KOPT-K1 (cell line): ENCODE measurements around the gene KCNG3.
"Not testable (repeated sequence)": the region's sequence is repeated elsewhere in the genome, so short reads cannot be mapped to it uniquely, and the experiment has no call there.

Source experiments
- H3K27ac ChIP-seq: fragments of 200-600 bp; sonication (generic); 2 replicates; pipeline ENCODE4 v1.5.1; 2016; ENCODE audit warnings: antibody characterized with exemption, mild to moderate bottlenecking, low read depth, low read length; ENCODE audit not compliant: poor library complexity, severe bottlenecking
- H3K36me3 ChIP-seq: fragments of 200-600 bp; sonication (generic); 2 replicates; pipeline ENCODE4 v1.5.1; 2017; ENCODE audit warnings: antibody characterized with exemption, mild to moderate bottlenecking, low read length, moderate library complexity; ENCODE audit not compliant: insufficient read depth
- H3K9me3 ChIP-seq: fragments of 200-600 bp; sonication (generic); 2 replicates; pipeline ENCODE4 v1.5.1; 2017; ENCODE audit warnings: antibody characterized with exemption, low read length, mild to moderate bottlenecking; ENCODE audit not compliant: insufficient read depth, poor library complexity, severe bottlenecking

Gene KCNG3

DNA sequence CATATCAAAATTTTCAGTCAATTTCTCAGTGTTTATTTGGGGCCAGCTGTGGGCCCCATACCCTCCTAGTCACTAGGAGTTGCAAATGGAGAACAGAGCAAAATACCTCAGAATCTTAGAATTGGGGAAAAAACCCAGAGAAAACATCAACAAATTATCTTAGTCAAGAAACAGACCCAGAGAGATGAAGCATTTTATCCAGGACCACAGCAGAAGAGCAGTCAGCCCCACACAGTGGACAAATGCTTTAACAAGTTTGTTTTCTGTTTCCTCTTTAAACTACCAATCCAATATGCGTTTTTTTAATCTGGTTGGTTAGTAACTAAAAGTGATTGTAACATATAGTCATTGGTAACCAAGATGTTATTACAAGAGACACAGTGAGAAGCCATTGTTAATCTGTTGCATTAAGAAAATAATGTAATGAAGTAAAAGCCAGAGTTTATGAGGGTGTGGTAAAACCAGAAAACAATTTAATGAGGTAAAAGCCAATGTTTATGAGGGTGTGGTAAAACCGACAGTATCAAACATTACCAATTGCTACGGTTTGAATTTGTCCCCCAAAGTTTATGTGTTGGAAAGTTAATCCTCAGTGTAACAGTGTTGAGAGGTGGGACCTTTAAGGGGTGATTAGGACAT, 72.1 kb downstream of the KCNG3 start:
- Histone ChIP-seq H3K27ac (no peak overlapping the region), H3K9me3 (no peaks in the 10 kb centered on the region), H3K36me3 (no peaks in the 10 kb centered on the region)

DNA sequence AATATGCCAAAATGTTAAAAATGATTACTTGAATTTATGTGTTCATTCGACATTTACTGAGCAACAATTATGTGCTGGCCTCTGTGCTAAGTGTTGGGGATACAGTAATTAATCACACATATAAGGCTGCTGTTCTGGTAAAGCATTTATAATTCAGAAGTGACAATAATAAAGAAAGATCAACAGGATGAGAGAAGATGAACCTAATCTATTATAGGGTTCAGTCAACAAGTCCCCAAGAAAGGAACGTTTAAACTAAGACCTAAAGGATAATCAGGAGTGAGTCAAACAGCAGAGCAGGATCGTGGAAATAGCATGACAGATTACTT, 72.7 kb downstream of the KCNG3 start:
- Histone ChIP-seq H3K36me3 (no peaks in the 10 kb centered on the region), H3K27ac (no peak overlapping the region), H3K9me3 (peaks cover under 1% of the 10 kb centered on the region)

GRCh38 chr2:42414648-42415047, 79.1 kb downstream of the KCNG3 start:
- Histone ChIP-seq H3K36me3 (no peaks in the 10 kb centered on the region), H3K27ac (no peak overlapping the region), H3K9me3 (peaks cover 27% of the 10 kb centered on the region)

GRCh38 chr2:42414158-42414557, 79.6 kb downstream of the KCNG3 start:
- H3K36me3 ChIP-seq: no peaks in the 10 kb centered on the region
- H3K27ac ChIP-seq: no peak overlapping the region
- H3K9me3 ChIP-seq: peaks cover 27% of the 10 kb centered on the region

- H3K36me3 ChIP-seq: no peaks in the 10 kb centered on the region
- peaks cover 39% of the 10 kb centered on the region for H3K9me3 ChIP-seq
- H3K27ac ChIP-seq: no peak overlapping the region
These were observed 82.9 kb downstream of the KCNG3 start for GRCh38 chr2:42410742-42411514.

GRCh38 chr2:42408009-42408408, 85.8 kb downstream of the KCNG3 start:
- Histone ChIP-seq H3K9me3 (peaks cover 14% of the 10 kb centered on the region), H3K36me3 (no peaks in the 10 kb centered on the region)

DNA sequence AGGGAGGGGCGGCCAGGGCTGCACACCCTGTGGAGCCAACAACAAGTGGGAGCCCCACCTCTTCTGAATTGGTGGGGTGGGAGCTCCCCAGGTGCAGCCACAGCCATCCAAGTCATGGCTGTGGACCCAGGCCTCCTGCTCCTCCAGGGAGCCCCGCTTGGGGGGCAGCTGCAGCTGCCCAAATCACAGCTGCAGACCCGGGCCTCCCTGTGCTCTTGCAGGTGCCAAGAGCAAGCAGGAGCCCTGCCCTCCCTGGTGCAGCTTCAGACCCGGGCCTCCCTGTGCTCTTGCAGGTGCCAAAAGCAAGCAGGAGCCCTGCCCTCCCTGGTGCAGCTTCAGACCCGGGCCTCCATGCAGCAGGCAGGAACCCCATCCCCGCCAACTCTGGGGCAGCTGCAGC, 86.3 kb downstream of the KCNG3 start:
- Histone ChIP-seq H3K27ac (no peak overlapping the region), H3K9me3 (peaks cover 14% of the 10 kb centered on the region), H3K36me3 (no peaks in the 10 kb centered on the region)

More at GRCh38 chr2:42408009-42408408, 85.8 kb downstream of the KCNG3 start:
- H3K27ac ChIP-seq: no peak overlapping the region

DNA sequence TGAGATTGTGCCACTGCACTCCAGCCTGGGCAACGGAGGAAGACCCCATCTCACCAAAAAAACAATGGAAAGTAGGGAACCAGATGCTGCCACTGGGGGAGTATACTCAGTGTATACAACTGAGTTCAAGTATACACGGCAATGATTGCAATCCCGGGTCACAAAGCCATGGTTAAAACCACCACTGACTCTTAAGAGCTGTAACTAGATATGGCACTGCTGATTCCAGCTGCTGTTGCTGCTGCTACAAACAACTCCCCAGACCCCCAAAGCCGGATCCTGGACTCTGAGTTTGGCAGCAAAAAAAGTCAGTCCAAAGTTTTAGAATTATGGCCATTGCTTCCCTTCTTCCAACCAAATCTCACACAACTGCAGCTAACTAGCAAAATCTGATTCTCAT, 89.1 kb downstream of the KCNG3 start:
- Histone ChIP-seq H3K36me3 (no peaks in the 10 kb centered on the region), H3K9me3 (peaks cover 14% of the 10 kb centered on the region), H3K27ac (no peak overlapping the region)

DNA sequence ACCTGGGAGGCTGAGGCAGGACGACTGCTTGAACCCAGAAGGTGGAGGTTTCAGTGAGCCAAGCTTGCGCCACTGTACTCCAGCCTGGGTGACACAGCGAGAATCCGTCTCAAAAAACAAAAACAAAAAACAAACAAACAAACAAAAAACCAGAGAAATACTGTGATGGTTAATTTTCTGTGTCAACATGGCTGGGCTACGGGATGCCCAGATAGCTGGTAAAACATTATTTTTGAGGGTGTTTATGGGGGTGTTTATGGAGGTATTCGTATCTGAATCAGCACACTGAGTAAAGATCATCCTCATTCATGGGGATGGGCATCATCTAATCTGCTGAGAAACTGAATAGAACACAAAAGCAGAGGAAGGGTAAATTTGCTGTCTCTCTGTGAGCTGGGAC, 92.0 kb downstream of the KCNG3 start:
- no peak overlapping the region for H3K27ac ChIP-seq
- H3K9me3 ChIP-seq: no peaks in the 10 kb centered on the region
- no peaks in the 10 kb centered on the region for H3K36me3 ChIP-seq

GRCh38 chr2:42398052-42398451, 95.7 kb downstream of the KCNG3 start:
- H3K36me3 ChIP-seq, H3K27ac ChIP-seq, H3K9me3 ChIP-seq: not testable (repeated sequence)

- not testable (repeated sequence) for H3K27ac ChIP-seq, H3K36me3 ChIP-seq, H3K9me3 ChIP-seq
These were observed 100.5 kb downstream of the KCNG3 start for GRCh38 chr2:42393320-42393719.

DNA sequence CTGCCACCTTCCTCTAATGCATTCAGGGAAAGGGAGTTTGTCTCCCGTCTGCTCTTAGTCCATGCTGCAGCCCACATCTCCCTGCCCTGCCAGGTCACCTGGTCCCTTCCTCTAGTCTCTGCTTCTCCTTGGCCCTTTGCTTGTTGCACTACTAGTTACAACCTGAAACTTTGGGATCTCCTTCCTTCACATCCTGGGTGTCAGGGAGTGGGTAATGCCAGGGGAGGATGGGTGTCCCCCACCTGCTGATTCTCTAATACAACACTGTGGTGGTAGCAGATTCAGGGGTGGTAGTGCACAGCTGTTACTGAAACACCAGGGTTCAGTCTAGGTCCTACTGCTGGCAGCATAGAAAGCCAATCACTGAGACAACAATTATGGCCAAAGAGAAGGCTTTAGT, 101.6 kb downstream of the KCNG3 start:
- H3K9me3 ChIP-seq: peaks cover 4% of the 10 kb centered on the region
- no peak overlapping the region for H3K27ac ChIP-seq
- H3K36me3 ChIP-seq: no peaks in the 10 kb centered on the region
